Panc1 (cell line): ENCODE results near the gene USP53.

ENCODE experiments used
- CTCF ChIP-seq: fragments of 450-650 bp; IDR thresholded peaks from 2 replicates; pipeline ENCODE4 v1.5.1; 2017; ENCODE audit warnings: mild to moderate bottlenecking
- POLR2AphosphoS5 ChIP-seq: IDR thresholded peaks from 2 replicates; pipeline ENCODE4 v1.6.1; 2012; ENCODE audit warnings: mild to moderate bottlenecking, low read depth, low read length, moderate library complexity
- REST ChIP-seq, 2 experiments: IDR thresholded peaks; 2 replicates each; pipeline ENCODE4 v1.6.1; 2011 to 2012; ENCODE audit warnings: low read depth in 2 of 2, control low read depth in 1 of 2, low read length in 1 of 2, mild to moderate bottlenecking in 1 of 2, moderate library complexity in 1 of 2; ENCODE audit not compliant: insufficient read depth in 1 of 2
- TCF7L2 ChIP-seq: IDR thresholded peaks from 2 replicates; pipeline ENCODE4 v1.6.1; 2011; ENCODE audit warnings: mild to moderate bottlenecking, low read depth, low read length, inconsistent platforms

DNA sequence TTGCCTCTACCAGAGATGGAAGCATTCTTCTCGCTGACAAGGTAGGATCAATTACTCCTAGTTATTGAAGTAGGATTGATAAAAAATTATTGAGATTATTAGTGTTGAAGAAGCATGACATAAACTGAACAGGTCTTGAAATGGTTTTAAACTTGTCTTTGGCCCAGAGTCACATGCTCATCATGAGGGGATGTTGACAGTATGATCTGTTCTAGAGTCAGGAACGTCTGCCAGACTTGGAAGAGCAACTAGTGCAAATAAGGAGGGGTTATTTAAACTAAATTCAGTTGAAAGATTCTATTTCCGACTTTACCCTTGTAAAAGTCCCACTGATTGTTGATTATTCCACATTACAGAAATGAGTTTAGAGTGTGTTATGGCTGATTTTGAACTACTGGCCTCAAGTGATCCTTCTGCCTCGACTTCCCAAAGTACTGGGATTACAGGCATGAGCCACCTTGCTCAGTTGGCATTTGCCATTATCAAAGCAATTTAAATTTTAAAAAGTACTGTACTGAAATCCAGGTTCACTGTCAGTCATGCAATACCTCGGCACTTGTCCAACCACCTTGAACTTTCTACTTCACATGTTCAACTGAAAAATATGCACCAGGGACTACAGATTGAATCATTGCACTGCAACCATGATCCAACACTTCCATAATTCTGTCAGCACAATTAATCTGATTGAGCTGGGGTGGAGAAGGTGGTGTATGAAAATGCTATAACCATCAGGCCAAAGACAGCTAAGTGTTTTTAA is 89.7 kb downstream of the USP53 start:
- TF ChIP-seq TCF7L2 = no peak
- TF ChIP-seq CTCF = no peak
- TF ChIP-seq POLR2AphosphoS5 = no peak
- TF ChIP-seq REST (IDR thresholded peaks at IDR 0.05; ENCODE audit: insufficient read depth in 1 of 2, low read depth in 2 of 2, low read length in 1 of 2) = no peak
